NT2/D1 (cell line): Measurements from ENCODE around the gene AGO3.

ENCODE experiments used
- YY1 ChIP-seq: IDR thresholded peaks from 2 replicates; pipeline ENCODE4 v1.6.1; 2011; ENCODE audit not compliant: insufficient read length, insufficient read depth
- ZNF274 ChIP-seq: IDR thresholded peaks from 2 replicates; pipeline ENCODE4 v1.6.1; 2011; ENCODE audit warnings: mild to moderate bottlenecking, low read depth, low read length

DNA sequence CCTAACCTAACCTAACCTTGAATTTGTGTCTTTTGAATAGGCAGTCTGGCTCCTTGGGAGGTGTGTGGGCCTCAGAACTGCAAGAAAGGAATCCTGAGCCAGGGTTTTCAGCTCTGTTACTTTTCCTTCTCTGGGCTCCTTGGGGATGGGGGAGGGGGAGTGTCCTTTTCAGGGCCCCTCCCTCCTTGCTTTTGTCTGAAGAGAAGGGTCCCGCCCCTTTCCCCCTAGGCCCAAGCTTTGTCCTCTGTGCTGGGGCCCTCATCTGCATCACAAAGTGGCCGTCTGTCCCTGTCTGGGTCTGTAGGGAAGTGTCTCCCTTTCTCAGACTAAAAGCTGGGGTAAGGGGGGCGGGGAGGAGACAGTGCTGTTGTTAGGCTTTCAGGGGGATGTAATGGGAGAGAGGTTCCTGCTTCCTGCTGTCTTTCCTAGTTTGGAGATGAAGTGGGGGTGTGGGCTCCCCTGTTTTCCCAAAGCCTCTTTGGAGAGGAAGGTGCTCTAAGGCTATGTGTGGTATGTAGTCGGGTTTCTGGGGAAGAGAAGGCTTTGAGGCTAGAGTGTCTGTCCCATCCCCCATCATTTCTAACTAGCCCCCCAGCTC is 44.8 kb upstream of the AGO3 start:
- no peak for TF ChIP-seq YY1
- no peak for TF ChIP-seq ZNF274
